ENCODE measurements around the gene SKIC2.
"Not testable (repeated sequence)": the region's sequence is repeated elsewhere in the genome, so short reads cannot be mapped to it uniquely, and the experiment has no call there.

The SKIC2 gene

DNA sequence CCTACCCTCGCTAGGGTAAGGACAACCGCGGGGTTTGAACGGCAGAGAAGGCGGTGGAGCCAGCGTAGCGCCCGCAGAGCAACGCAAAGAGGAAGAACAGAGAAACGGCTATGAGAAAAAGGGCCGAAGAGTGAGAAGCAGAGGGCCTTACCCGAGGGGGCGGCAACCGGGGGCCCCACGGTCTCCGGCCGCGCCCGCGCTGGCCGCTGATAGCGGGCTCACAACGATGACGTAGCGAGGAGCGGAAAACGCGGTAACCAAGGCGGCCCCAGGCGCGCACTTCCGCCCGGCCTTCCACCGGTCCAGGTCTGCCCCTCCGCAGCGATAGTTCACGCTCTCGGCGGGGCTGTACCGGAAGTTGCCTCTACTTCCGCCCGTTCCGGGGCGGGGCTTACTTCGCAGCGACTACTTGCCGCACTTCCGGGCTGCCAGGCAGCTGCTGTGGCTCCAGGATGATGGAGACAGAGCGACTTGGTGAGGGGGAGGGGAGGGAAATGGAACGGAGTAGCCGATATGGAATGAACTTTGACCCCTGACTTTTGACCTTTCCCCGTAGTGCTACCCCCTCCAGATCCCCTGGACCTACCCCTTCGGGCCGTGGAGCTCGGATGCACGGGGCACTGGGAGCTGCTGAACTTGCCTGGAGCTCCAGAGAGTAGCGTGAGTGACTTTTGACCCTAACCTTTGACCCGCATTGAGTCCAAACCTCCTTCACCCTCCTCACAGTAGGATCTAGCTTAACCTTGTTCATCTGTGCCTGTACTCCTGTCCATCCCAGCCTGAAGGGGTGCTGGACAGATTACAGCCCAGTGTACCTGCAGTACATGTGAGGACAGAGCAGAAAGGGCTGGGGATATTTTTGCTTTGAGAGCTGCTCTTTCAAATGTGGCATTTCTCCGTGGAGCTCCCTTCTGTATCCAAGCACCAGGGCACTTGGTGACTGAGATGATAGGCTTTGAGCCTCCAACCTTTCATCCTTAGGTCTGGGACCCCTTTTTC lies at the start of gene SKIC2, which contains the start of gene NELFE:
SKIC2 (plus strand) TSS at position 435 of the 999 bp plus-strand sequence; CDS start at position 453, 18 bp downstream.
NELFE (minus strand) TSS at position 231 of the 999 bp plus-strand sequence. CDS start 525 bp downstream, outside the sequence.
- TF ChIP-seq ZNF274 (IDR thresholded peaks at IDR 0.05; ENCODE audit: low read depth, low read length): no peak
- H3K4me3 ChIP-seq (ENCODE audit: low read length): peak within 1 kb of the TSS; percentile 95

DNA sequence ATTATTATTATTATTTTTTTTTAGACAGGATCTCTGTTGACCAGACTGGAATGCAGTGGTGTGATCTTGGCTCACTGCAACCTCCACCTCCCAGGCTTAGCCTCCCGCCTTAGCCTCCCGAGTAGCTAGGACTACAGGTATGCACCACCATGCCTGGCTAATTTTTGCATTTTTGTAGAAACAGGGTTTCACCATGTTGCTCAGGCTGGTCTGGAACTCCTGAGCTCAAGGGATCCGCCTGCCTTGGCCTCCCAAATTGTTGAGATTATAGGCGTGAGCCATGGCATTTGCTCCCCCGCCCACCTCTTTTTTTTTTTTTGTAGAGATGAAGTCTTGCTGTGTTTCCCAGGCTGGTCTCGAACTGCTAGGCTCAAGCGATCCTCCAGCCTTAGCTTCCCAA lies 49.7 kb upstream of the SKIC2 start:
- H3K4me3 ChIP-seq (ENCODE audit: low read length): not testable (repeated sequence)

DNA sequence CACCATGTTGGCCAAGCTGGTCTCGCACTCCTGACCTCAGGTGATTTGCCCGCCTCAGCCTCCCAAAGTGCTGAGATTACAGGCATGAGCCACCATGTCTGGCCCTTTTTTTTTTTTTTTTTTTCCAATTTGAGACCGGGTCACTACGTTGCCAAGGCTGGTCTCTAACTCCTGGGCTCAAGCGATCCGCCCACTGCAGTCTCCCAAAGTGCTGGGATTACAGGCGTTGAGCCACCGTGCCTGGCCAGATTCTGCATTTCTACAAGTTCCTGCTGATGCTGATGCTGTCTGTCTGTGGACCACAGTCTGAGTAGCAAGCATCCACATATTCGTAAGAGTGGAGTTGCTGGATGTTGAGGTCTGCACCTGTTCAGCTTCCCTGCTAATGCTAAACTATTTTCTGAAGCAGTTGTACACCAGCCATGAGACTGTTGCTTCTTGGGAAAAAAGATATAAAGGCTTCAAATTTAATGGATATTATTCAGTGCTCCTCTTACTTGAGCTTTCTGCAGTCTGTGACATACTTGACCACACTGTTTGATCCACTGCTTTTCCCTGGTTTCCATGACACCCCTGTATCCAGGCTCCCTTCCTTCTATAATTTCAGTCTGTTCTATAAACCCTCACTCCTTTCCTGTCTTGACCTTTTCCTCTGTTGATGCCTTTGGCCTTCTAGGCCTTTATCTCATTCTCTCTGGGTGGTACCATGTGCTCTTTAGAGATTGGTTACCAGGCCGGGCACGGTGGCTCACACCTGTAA lies 47.0 kb upstream of the SKIC2 start:
- no peak for TF ChIP-seq ZNF274 (IDR thresholded peaks at IDR 0.05; ENCODE audit: low read depth, low read length)
- no peak overlapping the region for H3K4me3 ChIP-seq (ENCODE audit: low read length)

DNA sequence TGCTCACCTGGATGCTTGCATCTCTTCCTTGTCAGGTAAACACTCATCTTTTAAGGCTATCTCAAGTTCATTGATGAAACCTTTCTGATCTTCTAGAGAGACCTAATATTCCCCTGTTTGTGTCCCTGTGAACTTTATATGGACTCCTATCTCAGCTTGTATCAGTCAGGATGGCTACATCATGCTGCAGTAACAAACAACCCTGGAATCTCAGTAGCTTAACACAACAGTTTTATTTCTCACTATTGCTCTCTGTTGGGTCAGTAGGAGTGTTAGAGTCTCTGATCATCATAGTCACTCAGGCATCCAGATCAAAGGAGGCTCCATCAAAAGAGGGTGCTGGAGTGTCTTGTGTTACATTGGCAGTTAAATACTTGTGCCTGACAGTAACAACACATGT lies 43.6 kb upstream of the SKIC2 start:
- TF ChIP-seq ZNF274 (IDR thresholded peaks at IDR 0.05; ENCODE audit: low read depth, low read length): no peak
- no peak overlapping the region for H3K4me3 ChIP-seq (ENCODE audit: low read length)

DNA sequence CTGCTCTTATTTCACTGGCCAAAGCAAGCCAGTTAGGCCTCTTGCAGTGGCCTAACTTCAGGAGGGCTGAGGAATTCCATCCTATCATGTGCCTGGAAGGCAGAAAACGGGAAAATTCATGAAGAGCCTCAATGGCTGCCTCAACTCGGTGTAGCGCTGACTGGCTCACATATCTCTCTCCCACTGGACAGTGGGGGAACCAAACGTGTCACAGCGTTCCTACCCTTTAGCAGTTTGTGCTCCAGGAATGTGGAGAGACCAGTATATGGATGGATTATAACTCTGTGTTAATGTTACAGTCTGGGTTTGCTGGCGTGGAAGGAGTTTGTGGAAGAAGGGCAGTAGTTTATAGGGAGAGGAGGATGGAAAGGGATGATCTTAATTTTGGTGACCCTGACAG lies 43.2 kb upstream of the SKIC2 start:
- no peak overlapping the region for H3K4me3 ChIP-seq (ENCODE audit: low read length)
- no peak for TF ChIP-seq ZNF274 (IDR thresholded peaks at IDR 0.05; ENCODE audit: low read depth, low read length)

DNA sequence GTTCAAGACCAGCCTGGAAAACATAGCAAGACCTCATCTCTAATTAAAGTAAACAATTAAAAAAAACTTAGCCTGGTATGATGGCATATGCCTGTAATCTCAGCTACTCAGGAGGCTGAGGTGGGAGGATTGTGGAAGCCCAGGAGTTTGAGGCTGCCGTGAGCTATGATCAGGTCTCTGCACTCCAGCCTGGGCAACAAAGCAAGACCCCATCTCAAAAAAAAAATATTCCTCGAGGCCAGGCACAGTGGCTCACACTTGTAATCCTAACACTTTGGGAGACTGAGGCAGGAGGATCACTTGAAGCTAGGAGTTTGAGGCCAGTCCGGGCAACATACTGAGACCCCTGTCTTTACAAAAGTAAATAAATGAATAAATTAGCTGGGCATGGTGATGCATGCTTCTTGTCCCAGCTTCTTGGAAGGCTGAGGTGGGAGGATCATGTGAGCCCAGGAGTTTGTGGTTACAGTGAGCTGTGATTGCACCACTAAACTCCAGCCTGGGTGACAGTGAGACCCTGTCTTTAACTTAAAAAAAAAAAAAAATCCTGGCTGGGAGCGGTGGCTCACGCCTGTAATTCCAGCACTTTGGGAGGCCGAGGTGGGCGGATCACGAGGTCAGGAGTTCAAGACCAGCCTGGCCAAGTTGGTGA lies 40.8 kb upstream of the SKIC2 start:
- no peak overlapping the region for H3K4me3 ChIP-seq (ENCODE audit: low read length)
- TF ChIP-seq ZNF274 (IDR thresholded peaks at IDR 0.05; ENCODE audit: low read depth, low read length): no peak

DNA sequence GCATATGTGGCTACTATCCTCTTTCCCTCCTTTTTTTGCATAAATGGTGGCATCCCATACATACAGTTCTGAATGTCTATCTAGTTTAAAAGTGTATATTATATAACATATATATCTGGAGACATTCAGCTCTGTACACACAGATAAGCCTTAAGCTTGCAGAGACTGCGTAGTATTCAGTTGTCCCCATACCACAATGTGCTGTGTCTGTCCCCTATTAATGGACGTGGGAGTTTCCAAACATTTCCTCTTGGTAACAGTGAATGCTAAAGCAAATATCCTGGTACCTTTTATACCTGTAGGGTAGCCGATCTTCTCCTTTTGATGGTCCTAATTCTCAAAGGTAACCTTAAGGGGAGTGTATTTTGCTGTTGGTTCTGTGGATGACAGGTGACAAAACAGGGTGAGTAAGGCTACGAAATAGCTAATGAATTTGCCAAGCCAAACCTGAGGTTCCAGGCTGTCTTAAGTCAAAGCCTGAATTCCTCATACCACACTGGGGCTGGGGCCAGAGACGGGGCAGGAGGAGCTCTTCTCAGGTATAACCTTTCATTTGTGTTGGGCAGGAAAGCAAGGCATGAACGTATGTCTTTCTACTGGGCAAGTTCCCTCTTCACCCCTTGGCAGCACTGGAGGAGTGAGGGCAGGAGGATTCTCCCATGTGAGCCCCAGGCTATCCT lies 39.2 kb upstream of the SKIC2 start:
- TF ChIP-seq ZNF274 (IDR thresholded peaks at IDR 0.05; ENCODE audit: low read depth, low read length): no peak
- H3K4me3 ChIP-seq (ENCODE audit: low read length): no peak overlapping the region

DNA sequence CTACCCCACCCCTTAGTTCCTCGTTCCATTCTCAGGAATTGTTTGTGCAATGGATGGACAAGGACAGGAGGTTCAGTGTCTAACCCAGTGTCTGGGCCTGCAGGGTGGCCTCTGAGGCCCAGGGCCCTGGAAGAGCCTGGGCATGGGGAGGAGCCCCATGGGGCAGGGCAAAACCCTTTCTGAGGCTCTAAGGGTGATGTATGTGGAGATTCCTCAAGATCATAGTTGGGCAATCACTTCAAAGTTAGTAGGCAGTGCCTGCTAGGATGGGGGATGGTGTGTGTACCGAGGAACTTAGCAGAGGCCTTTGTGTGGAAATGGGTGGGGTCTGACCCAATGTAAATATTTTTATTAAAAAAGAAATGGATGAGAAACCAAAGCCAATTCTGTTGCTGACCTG lies 38.2 kb upstream of the SKIC2 start:
- no peak overlapping the region for H3K4me3 ChIP-seq (ENCODE audit: low read length)
- TF ChIP-seq ZNF274 (IDR thresholded peaks at IDR 0.05; ENCODE audit: low read depth, low read length): no peak

DNA sequence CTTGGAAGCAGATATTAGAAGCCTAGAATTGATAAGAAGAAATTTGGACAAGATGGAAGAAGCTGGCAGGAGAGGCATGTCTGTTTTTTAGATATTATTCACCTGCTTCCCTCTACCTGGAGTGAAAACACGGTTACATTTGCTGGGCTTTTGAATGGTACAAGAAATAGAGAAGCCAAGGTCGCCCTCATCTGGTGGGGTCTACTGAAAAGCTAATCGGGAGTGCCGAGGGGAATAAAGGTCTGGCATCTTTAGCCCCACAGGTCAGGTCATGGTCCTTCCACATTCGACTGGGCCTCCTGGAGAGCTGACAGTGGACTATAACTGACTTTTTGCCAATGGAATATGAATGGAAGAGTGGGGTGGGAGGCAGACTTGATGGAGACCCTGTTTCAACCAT lies 36.0 kb upstream of the SKIC2 start:
- no peak for TF ChIP-seq ZNF274 (IDR thresholded peaks at IDR 0.05; ENCODE audit: low read depth, low read length)
- H3K4me3 ChIP-seq (ENCODE audit: low read length): no peak overlapping the region

DNA sequence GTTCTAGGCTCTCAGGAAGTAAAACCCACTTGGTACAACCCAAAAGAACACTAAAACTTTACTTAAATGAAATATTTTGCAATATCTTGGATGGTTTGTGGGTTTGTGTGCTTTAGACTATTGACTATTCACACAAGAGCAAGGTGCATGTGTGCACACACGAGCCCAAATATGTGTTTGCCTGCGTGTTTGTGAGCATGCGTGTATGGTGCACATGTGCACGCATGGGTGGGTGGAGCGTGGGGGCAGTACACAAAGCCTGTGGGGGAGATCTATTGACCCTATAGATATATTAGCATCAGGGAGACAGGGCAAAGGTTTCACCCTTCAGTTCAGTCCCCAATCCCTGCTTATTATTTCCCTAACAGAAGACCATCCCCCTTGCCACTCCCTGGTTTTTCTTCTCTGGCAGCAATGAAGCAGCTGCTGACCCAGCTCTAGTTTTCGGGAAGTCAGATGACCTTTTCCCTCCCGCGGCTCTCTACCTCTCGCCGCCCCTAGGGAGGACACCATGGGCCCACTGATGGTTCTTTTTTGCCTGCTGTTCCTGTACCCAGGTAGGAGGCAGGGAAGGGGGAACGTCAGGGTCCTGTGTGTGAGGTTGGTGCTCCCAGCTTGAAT lies 31.6 kb upstream of the SKIC2 start, which contains the start of gene C2:
C2 (plus strand) TSS at position 476 of the 621 bp plus-strand sequence; CDS start at position 512, 36 bp downstream.
- TF ChIP-seq ZNF274 (IDR thresholded peaks at IDR 0.05; ENCODE audit: low read depth, low read length): no peak
- no peak within 1 kb of the TSS for H3K4me3 ChIP-seq (ENCODE audit: low read length)

DNA sequence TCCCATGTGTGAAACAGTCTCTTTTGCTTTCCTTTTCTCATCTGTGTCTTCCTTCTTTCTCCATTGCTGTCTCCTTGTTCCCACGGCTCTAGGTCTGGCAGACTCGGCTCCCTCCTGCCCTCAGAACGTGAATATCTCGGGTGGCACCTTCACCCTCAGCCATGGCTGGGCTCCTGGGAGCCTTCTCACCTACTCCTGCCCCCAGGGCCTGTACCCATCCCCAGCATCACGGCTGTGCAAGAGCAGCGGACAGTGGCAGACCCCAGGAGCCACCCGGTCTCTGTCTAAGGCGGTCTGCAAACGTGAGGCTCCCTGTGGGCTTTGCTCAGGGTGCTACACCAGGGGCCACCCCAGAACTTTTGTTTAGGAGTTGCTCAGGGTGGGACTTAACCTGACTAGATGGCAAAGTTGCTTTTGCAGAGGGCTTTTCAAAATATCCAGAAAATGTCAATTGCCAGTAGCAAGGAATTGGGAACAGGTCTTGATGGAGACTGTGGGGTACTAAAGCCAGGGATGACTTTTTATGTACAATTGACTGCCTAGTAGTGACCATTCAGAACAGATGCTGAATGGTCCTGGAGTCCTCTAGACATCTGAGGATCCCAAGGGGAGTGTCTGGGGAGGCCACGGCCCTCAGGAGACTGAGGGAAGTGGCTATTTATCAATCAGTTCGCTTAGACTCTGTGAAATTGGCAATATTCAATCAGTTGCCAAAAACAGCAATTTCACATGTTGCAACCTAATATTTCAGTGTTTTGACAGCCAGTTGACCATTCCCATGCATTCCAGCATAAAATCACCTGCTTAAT lies 30.9 kb upstream of the SKIC2 start:
- no peak overlapping the region for H3K4me3 ChIP-seq (ENCODE audit: low read length)

DNA sequence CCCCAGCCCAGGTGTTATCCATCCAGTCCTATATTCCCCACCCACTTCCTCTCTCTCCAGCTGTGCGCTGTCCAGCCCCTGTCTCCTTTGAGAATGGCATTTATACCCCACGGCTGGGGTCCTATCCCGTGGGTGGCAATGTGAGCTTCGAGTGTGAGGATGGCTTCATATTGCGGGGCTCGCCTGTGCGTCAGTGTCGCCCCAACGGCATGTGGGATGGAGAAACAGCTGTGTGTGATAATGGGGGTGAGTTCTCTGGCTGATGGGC lies 30.4 kb upstream of the SKIC2 start:
- no peak for TF ChIP-seq ZNF274 (IDR thresholded peaks at IDR 0.05; ENCODE audit: low read depth, low read length)

More for the DNA sequence above, 30.9 kb upstream of the SKIC2 start:
- no peak for TF ChIP-seq ZNF274 (IDR thresholded peaks at IDR 0.05; ENCODE audit: low read depth, low read length)

DNA sequence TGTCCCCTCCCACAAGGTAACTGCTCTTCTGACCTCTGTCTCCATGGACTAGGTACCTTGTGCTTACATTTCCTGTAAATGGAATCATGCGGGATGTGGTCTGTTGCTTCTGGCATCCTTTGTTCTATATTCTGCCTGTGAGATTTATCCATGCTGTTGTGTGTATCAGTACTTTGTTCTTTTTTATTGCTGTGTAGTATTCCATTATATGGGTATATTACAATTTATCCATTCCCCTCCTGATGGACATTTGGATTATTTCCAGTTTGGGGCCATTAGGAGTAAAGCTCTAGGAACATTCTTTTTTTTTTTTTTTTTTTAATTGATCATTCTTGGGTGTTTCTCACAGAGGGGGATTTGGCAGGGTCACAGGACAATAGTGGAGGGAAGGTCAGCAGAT lies 28.0 kb upstream of the SKIC2 start:
- no peak overlapping the region for H3K4me3 ChIP-seq (ENCODE audit: low read length)
- TF ChIP-seq ZNF274 (IDR thresholded peaks at IDR 0.05; ENCODE audit: low read depth, low read length): no peak

More for the DNA sequence above, 30.4 kb upstream of the SKIC2 start:
- H3K4me3 ChIP-seq (ENCODE audit: low read length): no peak overlapping the region

DNA sequence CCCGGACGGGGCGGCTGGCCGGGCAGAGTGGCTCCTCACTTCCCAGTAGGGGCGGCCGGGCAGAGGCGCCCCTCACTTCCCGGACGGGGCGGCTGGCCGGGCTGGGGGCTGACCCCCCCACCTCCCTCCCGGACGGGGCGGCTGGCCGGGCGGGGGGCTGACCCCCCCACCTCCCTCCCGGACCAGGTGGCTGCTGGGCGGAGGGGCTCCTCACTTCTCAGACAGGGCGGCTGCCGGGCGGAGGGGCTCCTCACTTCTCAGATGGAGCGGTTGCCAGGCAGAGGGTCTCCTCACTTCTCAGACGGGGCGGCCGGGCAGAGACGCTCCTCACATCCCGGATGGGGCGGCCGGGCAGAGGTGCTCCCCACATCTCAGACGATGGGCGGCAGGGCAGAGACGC lies 26.8 kb upstream of the SKIC2 start:
- not testable (repeated sequence) for H3K4me3 ChIP-seq (ENCODE audit: low read length)

Data from GM08714 (cell line).